ENCODE measurements around the gene MRPS9.

DNA sequence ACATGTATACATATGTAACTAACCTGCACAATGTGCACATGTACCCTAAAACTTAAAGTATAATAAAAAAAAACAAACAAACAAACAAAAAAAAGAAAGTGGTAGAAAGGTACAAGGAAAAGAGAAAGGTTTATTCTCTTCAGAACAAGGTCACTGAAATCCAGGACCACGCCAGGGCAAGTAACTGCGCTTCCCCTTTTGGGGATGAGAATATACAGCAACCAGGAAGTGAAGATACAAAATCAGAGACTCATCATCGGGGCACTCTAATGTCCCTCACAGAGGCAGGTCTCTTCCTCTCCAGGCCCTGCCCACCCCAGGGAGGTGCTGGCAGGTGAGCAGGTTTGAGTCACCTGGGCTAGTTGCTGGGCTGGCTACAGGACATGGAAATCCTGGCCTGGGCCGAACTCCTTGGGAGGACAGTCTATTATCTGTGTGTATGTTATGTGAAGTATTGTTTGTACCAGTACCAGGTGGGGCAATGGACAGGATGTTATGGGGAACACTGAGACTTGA lies 103.3 kb downstream of the MRPS9 start:
- no peak for TF ChIP-seq POLR2A (IDR thresholded peaks at IDR 0.05)
- TF ChIP-seq, protein P1, sequence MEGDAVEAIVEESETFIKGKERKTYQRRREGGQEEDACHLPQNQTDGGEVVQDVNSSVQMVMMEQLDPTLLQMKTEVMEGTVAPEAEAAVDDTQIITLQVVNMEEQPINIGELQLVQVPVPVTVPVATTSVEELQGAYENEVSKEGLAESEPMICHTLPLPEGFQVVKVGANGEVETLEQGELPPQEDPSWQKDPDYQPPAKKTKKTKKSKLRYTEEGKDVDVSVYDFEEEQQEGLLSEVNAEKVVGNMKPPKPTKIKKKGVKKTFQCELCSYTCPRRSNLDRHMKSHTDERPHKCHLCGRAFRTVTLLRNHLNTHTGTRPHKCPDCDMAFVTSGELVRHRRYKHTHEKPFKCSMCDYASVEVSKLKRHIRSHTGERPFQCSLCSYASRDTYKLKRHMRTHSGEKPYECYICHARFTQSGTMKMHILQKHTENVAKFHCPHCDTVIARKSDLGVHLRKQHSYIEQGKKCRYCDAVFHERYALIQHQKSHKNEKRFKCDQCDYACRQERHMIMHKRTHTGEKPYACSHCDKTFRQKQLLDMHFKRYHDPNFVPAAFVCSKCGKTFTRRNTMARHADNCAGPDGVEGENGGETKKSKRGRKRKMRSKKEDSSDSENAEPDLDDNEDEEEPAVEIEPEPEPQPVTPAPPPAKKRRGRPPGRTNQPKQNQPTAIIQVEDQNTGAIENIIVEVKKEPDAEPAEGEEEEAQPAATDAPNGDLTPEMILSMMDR (IDR thresholded peaks at IDR 0.05), result no peak
- TF ChIP-seq POLR2AphosphoS5 (IDR thresholded peaks at IDR 0.05; ENCODE audit: insufficient read depth in 1 of 2, low read depth in 1 of 2), result no peak

All from vagina (tissue), 2 donors.